ENCODE measurements around the gene INTS6L. TPM values are rescaled to one million over a fixed set of nuclear protein-coding genes. Genes with fewer than 3 reads are reported as not detected.
A peak's percentile ranks its signal among the peaks of the same experiment; 100 is the strongest.

INTS6L gene
- total RNA-seq, 1 donor from 2014 or later, result 18.8 TPM

DNA sequence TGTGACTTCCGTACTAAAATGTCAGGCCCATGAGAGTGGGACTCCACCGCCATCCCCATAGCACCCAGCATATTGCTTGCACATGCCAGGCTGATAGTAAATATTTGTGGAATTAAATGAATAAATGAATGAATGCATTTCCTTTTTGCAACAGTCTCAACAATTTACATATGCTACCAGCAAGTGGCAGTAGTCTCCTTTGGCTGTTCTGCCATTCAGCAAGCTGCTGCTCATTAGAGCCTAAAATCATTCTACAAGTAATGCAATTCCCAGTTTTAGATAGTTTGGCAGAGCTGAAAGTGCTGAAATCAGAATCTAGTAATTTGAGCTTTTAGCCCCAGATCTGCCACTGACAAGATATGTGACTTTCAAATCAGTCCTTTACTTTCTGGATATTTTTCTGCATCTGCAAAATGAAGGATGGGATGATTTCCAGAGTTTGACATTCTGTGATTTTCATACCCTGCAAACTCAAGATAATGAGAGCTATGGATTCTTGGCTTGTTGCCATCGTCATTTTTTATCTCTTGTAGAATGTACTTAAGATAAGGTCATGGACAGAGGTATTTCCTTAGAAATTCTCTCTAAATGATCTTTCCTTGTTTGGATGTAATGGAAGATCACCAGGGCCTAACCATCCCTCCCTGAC, 35.7 kb upstream of the INTS6L start:
- Mint-ChIP-seq H3K4me3 (no peak overlapping the region), H3K36me3 (ENCODE audit: low read depth) (no peaks in the 10 kb centered on the region), H3K4me1 (no peaks in the 10 kb centered on the region), H3K9me3 (no peaks in the 10 kb centered on the region), H3K27ac (ENCODE audit: unreplicated experiment) (no peak overlapping the region), H3K27me3 (ENCODE audit: low read depth) (no peaks in the 10 kb centered on the region)
- DNase-seq (ENCODE audit: low read depth, low spot score), result no peak
- peak; percentile 64 for TF ChIP-seq CTCF (conservative IDR thresholded peaks at IDR 0.05)

GRCh38 chrX:135489542-135489941, 30.9 kb upstream of the INTS6L start:
- Mint-ChIP-seq H3K27ac (ENCODE audit: unreplicated experiment) (no peak overlapping the region), H3K9me3 (no peaks in the 10 kb centered on the region), H3K4me1 (no peaks in the 10 kb centered on the region), H3K36me3 (ENCODE audit: low read depth) (no peaks in the 10 kb centered on the region), H3K4me3 (no peak overlapping the region), H3K27me3 (ENCODE audit: low read depth) (no peaks in the 10 kb centered on the region)
- no peak for TF ChIP-seq CTCF (conservative IDR thresholded peaks at IDR 0.05)
- no peak for DNase-seq (ENCODE audit: low read depth, low spot score)

GRCh38 chrX:135490979-135491514, 29.4 kb upstream of the INTS6L start:
- TF ChIP-seq CTCF (conservative IDR thresholded peaks at IDR 0.05), result no peak
- Mint-ChIP-seq H3K27ac (ENCODE audit: unreplicated experiment) (no peak overlapping the region), H3K9me3 (no peaks in the 10 kb centered on the region), H3K4me1 (no peaks in the 10 kb centered on the region), H3K27me3 (ENCODE audit: low read depth) (no peaks in the 10 kb centered on the region), H3K36me3 (ENCODE audit: low read depth) (no peaks in the 10 kb centered on the region), H3K4me3 (no peak overlapping the region)
- DNase-seq (ENCODE audit: low read depth, low spot score), result no peak

GRCh38 chrX:135494453-135494852, 26.0 kb upstream of the INTS6L start:
- Mint-ChIP-seq H3K27ac (ENCODE audit: unreplicated experiment) (no peak overlapping the region), H3K4me3 (no peak overlapping the region), H3K4me1 (no peaks in the 10 kb centered on the region), H3K27me3 (ENCODE audit: low read depth) (no peaks in the 10 kb centered on the region), H3K9me3 (peaks cover 2% of the 10 kb centered on the region), H3K36me3 (ENCODE audit: low read depth) (no peaks in the 10 kb centered on the region)
- DNase-seq (ENCODE audit: low read depth, low spot score), result no peak
- TF ChIP-seq CTCF (conservative IDR thresholded peaks at IDR 0.05), result no peak

DNA sequence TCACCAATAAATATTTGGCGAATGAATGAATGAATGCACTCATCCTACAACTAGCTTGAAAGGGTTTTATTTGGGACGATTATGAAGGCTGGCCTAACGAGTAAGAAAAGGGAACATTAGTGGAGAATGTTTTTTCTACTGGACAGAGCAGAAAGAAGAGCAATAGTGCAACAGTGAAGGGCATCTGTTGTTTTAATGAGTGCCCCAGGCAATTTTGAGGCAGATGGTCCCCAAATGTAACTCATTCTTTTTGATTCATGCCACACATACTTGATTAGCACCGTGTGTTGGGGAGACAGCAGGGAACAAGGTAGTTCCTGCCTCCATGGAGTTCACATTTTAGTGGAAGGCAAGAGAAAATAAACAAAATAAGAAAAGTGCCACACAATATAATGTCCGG, 22.7 kb upstream of the INTS6L start:
- Mint-ChIP-seq H3K27me3 (ENCODE audit: low read depth) (no peaks in the 10 kb centered on the region), H3K27ac (ENCODE audit: unreplicated experiment) (no peak overlapping the region), H3K4me1 (no peaks in the 10 kb centered on the region), H3K36me3 (ENCODE audit: low read depth) (no peaks in the 10 kb centered on the region), H3K9me3 (peaks cover 2% of the 10 kb centered on the region), H3K4me3 (no peak overlapping the region)
- no peak for DNase-seq (ENCODE audit: low read depth, low spot score)
- no peak for TF ChIP-seq CTCF (conservative IDR thresholded peaks at IDR 0.05)
